Activated T-helper 17 cell treated with anti-CD3 and anti-CD28 coated beads, Interleukin-2, amount 50 U/mL, for 72 hours (primary cell): Measurements from ENCODE around the gene SLX4IP. TPM values are rescaled to one million over a fixed set of nuclear protein-coding genes. Genes with fewer than 3 reads are reported as not detected.
"Not testable (repeated sequence)": the region's sequence is repeated elsewhere in the genome, so short reads cannot be mapped to it uniquely, and the experiment has no call there.

Experiments used
- ATAC-seq: fragments of 150-1000 bp; cut with Tn5 transposase; replicated peaks from 2 replicates; pipeline ENCODE4 v1.10.0; 2021; ENCODE audit warnings: mild to moderate bottlenecking, moderate library complexity
- H3K27ac Mint-ChIP-seq: one replicate; pipeline ENCODE4 v1.8.0; 2022; ENCODE audit warnings: mixed read lengths
- H3K27me3 Mint-ChIP-seq: one replicate; pipeline ENCODE4 v1.8.0; 2022; ENCODE audit warnings: mixed read lengths
- H3K36me3 Mint-ChIP-seq: one replicate; pipeline ENCODE4 v1.8.0; 2022; ENCODE audit warnings: low read depth, mild to moderate bottlenecking, mixed read lengths
- H3K4me1 Mint-ChIP-seq: one replicate; pipeline ENCODE4 v1.8.0; 2022; ENCODE audit warnings: mixed read lengths
- H3K4me3 Mint-ChIP-seq: one replicate; pipeline ENCODE4 v1.8.0; 2022; ENCODE audit warnings: mild to moderate bottlenecking, mixed read lengths
- H3K9me3 Mint-ChIP-seq: one replicate; pipeline ENCODE4 v1.8.0; 2022; ENCODE audit warnings: mixed read lengths
- total RNA-seq, 2 donors: library from RNA; stranded (reverse); gene quantifications; one replicate each; pipeline ENCODE4 v1.2.3, GENCODE V29; 2022

The SLX4IP gene
- 1 to 10 TPM; 3.9 to 4.0 TPM for total RNA-seq

DNA sequence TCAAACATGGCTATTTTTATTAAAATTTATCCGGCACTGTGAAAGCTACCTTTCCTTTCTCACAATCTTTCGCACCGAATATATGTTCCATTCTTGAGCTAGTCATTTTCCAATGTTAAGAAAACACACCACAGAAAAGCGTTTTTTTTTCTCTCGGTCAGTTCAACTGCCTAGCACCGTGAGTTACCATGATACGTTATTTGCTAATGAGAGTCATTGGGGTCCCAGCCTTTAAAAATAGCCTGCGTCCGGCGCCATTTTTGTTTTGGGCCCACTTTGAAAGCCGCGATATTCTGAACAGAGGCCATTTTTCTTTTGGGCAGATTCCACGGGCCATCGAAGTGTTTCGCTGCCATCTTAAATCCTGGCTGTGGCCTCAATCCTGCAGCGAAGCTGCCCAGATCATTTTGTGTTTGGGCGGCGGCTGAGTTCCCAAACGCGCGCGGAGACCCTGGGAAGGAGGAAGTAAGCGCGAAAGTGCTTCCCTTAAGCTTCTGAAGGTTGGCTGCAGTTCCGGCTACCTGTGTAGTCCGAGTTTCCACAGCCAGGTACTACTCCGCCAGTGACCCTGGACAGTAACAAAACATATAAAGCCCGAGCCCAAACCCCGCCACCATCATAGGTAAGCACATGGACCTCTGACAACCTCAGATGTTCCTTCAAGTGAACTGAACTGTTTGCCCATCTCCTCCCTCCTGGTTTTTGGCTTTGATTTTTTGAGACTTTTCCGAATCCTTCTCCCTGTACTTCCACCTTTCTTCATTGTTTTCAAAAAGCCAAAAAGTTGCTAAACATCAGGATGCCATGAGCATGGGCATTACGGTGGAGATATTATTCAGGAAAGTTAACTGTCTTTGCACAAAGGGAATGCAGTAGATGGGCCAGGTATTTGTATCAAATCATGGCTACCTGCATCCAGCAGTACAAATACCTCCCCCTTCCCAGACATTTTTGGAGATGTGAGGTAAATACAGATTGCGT lies at the start of gene SLX4IP:
SLX4IP (plus strand) TSS at position 474 of the 981 bp plus-strand sequence. CDS start 22,900 bp downstream, outside the sequence.
- H3K27ac Mint-ChIP-seq = peak within 1 kb of the TSS; percentile 93
- no peaks in the 10 kb centered on the region for H3K36me3 Mint-ChIP-seq
- no peaks in the 10 kb centered on the region for H3K9me3 Mint-ChIP-seq
- ATAC-seq = peak; percentile 65
- no peaks in the 10 kb centered on the region for H3K27me3 Mint-ChIP-seq
- peaks cover 31% of the 10 kb centered on the region for H3K4me1 Mint-ChIP-seq
- peak within 1 kb of the TSS; percentile 89 for H3K4me3 Mint-ChIP-seq

DNA sequence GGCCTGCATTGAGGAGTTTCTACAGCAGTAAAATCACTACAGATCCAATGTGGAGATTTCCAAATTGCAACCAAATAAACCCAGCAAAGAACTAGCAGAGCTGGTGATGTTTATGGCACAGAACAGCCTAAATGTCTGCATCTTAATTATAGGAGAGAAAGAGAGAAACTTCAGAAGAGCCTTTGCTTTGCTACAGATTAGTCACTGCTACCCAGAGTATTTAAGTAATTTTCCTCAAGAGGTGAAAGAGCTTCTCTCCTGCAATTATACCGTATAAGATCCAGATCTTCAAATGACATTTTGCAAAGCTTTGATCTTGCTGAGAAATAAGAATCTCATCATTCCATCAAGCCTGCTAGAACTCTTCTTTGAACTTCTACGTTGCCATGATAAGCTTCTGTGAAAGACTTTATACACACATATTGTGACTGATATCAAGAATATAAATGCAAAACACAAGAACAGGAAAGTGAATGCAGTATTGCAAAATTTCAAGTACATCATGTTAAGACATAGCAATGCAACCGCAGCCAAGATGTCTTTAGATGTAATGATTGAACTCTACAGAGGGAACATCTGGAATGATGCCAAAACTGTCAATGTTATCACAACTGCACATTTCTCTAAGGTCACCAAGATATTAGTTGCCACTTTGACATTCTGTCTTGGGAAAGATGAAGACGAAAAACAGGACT lies 49.1 kb upstream of the SLX4IP start:
- peaks cover 4% of the 10 kb centered on the region for H3K27me3 Mint-ChIP-seq
- H3K27ac Mint-ChIP-seq = no peak overlapping the region
- no peaks in the 10 kb centered on the region for H3K4me1 Mint-ChIP-seq
- H3K4me3 Mint-ChIP-seq = no peak overlapping the region
- no peak for ATAC-seq
- H3K9me3 Mint-ChIP-seq = no peaks in the 10 kb centered on the region
- no peaks in the 10 kb centered on the region for H3K36me3 Mint-ChIP-seq

DNA sequence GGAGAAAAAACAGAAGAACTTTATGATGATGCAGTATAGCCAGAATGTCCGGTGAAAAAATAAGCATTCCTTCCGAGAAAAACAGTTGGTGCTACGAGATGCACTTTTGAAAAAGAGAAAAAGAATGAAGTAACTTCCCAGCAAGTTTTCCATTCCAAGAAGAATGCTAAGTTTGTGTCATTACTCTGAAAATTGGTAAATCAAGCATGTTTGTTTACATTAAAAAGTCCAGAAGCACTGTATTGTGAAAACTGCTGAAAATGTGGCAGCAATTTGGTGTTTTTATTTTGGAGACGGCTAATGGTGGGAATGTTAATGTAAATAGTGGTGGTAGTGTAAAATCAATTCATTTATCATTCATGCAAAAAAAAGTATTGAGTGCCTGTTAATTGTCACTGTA lies 47.4 kb upstream of the SLX4IP start:
- no peak overlapping the region for H3K4me3 Mint-ChIP-seq
- ATAC-seq = no peak
- peaks cover 4% of the 10 kb centered on the region for H3K27me3 Mint-ChIP-seq
- no peaks in the 10 kb centered on the region for H3K9me3 Mint-ChIP-seq
- no peaks in the 10 kb centered on the region for H3K36me3 Mint-ChIP-seq
- H3K27ac Mint-ChIP-seq = no peak overlapping the region
- no peaks in the 10 kb centered on the region for H3K4me1 Mint-ChIP-seq

DNA sequence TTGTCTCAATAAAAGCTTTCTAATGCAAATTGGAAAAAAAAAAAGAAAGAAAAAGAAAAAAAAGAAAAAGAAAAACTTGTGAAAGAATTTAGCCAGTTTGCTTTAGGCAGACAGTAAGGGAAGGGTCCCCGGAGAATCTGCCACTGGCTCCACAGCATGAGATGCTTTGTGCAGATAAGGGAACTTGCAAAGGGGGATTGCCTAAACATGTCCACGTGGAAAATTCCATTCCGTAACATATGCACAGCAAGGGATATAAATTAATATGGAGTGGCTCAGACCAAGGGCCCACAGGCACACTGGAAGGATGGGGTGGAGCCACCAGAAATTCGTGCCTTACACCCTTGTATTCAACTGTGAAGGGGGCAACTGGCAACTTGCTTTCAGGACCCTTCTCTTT lies 46.5 kb upstream of the SLX4IP start:
- Mint-ChIP-seq H3K27ac (no peak overlapping the region), H3K9me3 (no peaks in the 10 kb centered on the region), H3K27me3 (peaks cover 4% of the 10 kb centered on the region), H3K4me3 (no peak overlapping the region), H3K4me1 (no peaks in the 10 kb centered on the region), H3K36me3 (no peaks in the 10 kb centered on the region)
- ATAC-seq = no peak

DNA sequence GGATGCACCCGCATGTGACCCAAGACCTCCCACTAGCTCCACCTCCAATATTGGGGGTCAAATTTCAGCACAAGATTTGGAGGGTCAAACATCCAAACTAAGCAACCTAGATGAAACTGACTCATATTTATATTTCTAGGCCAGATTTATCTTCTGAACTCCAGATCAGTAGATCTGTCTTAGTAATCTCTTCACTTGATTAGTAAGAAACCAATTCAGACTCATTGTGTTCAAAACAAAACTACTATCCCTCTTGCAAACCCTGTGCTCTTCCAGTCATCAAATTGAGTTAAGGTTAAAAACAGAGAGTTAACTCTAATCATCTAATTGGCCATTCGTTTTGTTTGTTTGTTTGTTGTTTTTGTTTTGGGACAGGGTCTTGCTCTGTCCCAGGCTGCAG lies 44.4 kb upstream of the SLX4IP start:
- no peak for ATAC-seq
- no peaks in the 10 kb centered on the region for H3K4me1 Mint-ChIP-seq
- H3K4me3 Mint-ChIP-seq = no peak overlapping the region
- no peaks in the 10 kb centered on the region for H3K9me3 Mint-ChIP-seq
- no peaks in the 10 kb centered on the region for H3K36me3 Mint-ChIP-seq
- H3K27ac Mint-ChIP-seq = no peak overlapping the region
- H3K27me3 Mint-ChIP-seq = peaks cover 4% of the 10 kb centered on the region

DNA sequence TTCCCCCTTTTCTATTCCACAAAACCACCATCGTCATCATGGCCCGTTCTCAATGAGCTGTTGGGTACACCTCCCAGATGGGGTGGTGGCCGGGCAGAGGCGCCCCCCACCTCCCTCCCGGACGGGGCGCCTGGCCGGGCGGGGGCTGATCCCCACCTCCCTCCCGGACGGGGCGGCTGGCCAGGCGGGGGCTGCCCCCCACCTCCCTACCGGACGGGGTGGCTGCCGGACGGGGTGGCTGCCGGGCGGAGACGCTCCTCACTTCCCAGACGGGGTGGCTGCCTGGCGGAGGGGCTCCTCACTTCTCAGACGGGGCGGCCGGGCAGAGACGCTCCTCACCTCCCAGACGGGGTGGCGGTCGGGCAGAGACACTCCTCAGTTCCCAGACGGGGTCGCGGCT lies 40.4 kb upstream of the SLX4IP start:
- not testable (repeated sequence) for H3K4me1 Mint-ChIP-seq

DNA sequence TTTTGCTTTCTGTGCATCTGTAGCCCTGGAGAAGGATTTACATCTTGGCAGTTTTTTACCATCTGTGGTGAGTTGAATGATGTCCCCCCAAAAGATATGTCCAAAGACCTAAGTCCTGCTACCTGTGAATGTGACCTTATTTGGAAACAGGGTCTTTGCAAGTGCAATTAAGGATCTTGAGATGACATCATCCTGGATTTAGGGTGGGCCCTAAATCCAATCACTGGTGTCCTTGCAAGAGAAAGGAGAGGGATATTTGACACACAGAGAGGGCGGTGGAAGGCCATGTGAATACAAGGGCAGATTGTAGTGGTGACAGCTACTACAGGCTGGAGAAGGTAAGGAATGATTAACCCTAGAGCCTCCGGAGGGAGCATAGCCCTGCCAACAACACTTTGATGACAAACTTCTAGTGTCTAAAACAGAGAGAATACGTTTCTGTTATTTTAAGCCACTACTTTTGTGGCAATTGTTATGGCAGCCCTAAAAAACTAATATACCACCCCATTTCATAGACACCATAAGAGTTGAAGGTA lies 36.2 kb upstream of the SLX4IP start:
- Mint-ChIP-seq H3K27ac (no peak overlapping the region), H3K36me3 (no peaks in the 10 kb centered on the region), H3K27me3 (no peaks in the 10 kb centered on the region), H3K9me3 (no peaks in the 10 kb centered on the region), H3K4me1 (no peaks in the 10 kb centered on the region), H3K4me3 (no peak overlapping the region)
- ATAC-seq = no peak

More for the DNA sequence above, 40.4 kb upstream of the SLX4IP start:
- H3K27ac Mint-ChIP-seq, ATAC-seq, H3K4me3 Mint-ChIP-seq, H3K9me3 Mint-ChIP-seq, H3K36me3 Mint-ChIP-seq, H3K27me3 Mint-ChIP-seq: not testable (repeated sequence)

DNA sequence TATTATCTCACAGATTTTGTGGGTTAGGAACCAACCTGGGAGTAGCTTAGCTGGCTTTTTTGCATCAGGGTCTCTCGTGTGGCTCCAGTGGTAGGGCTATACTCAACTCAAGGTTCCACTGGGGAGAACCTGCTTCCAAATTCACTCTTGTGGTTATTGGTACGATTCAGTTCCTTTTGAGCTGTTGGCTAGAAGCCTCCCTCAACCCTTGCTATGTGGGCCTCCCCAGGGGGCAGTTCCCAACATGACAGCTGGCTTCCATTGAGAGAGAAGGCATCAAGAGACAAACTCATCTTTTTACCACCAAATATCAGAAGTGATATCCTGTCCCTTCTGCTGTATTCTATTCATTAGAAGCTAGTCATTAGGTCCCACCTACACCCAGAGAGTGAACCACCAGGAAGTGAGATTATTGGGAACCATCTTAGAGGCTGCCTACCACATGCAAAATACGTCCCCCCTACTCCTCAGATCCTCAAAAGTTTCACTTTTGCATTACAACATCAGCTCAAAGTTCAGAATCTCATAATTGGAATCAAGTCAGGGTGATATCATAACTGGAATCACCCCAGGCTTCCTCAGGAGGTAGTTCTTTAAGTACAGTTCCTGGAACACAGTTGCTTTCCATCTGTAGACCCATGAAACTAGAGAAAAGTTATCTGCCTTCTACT lies 32.0 kb upstream of the SLX4IP start:
- Mint-ChIP-seq H3K27me3 (no peaks in the 10 kb centered on the region), H3K36me3 (peaks cover 25% of the 10 kb centered on the region), H3K4me1 (no peaks in the 10 kb centered on the region), H3K4me3 (no peak overlapping the region), H3K9me3 (no peaks in the 10 kb centered on the region), H3K27ac (no peak overlapping the region)
- ATAC-seq = no peak

DNA sequence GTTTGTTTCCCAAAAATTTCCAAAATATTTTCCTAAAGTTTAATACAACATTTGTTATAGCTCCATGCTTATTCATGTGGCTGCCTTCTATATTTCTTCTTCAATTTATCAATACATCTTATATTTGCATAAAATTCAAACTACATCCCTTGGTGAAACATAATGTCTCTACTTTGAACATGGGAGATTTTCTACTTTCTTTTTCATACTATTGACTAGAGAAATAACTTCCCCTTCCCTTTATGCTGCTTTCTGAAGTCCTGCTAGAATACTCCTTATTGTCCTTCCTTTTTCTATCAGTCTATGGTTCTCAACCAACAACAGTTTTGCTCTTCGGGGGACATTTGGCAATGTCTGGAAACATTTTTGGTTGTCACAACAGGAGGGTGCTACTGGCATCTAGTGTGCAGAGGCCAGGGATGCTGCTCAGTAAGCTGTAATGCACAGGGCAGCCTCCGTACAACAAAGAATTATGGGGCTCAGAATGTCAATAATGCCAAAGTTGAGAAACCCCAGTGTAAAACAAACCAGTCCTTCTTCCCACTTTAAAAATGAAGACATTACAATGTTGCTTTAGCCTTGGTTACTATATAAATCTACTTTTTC lies 31.0 kb upstream of the SLX4IP start:
- Mint-ChIP-seq H3K36me3 (peaks cover 25% of the 10 kb centered on the region), H3K27me3 (no peaks in the 10 kb centered on the region), H3K4me1 (no peaks in the 10 kb centered on the region), H3K27ac (no peak overlapping the region), H3K9me3 (no peaks in the 10 kb centered on the region), H3K4me3 (no peak overlapping the region)
- no peak for ATAC-seq

DNA sequence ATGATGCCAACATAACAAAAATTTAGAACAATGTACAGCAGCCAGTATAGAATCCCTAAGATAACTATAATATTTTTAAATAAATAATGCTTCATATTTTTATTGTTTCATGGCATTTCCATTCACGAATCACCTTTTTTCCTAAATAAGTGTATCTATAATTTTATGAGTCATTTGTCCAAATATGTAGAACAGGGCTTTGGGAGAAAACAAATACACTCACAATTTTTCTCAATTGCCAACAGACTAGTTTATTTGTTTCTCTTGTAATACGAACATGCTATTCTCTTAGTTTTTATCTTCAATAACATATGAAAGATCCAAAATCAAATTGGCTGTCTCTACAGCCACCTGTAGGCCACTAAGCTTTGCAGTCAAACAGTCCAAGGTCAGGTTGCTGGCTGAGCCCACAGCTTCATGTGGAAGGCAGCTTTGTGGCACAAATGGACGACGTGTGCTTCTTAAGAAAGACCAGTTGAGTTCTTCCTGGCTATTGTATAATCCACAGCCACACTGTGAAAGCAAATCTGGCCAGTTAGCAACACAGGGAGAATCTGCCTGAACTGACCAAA lies 30.1 kb upstream of the SLX4IP start:
- H3K4me1 Mint-ChIP-seq = no peaks in the 10 kb centered on the region
- H3K27me3 Mint-ChIP-seq = no peaks in the 10 kb centered on the region
- H3K36me3 Mint-ChIP-seq = peaks cover 25% of the 10 kb centered on the region
- H3K4me3 Mint-ChIP-seq = no peak overlapping the region
- no peak for ATAC-seq
- H3K9me3 Mint-ChIP-seq = no peaks in the 10 kb centered on the region
- no peak overlapping the region for H3K27ac Mint-ChIP-seq

DNA sequence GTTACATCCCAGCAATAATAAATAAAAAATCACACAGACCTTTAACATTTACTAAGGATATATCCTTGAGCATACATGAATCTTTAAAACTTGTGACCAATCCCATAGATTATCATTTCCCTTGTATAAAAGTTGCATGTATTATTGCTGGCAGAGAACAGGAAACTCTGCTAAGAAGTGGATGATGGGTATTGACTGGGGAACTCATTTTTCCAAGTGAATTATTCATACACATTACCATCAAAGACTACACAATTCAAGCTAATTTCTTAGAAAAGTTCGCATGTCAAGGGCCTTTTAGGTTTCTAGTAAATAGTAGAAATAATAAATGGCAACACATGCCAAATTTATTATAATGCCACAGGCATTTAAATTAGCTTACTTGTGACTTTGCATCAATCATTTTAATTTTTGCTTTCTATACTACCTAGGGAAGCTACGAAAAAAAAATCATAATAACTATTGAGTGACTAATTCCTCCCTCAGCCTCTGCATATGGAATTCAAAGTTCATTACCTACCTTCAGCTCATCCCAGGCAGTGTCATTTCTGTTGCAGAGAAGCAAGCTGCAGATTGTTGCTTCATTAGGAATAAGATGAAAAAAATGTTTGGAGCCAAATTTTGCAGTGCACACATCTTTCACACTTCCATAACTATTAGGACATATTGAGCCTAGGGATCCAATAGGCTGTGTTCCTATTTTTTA lies 26.8 kb upstream of the SLX4IP start:
- Mint-ChIP-seq H3K27ac (no peak overlapping the region), H3K27me3 (no peaks in the 10 kb centered on the region), H3K4me1 (no peaks in the 10 kb centered on the region), H3K9me3 (no peaks in the 10 kb centered on the region), H3K4me3 (no peak overlapping the region), H3K36me3 (peaks cover 40% of the 10 kb centered on the region)
- ATAC-seq = no peak

DNA sequence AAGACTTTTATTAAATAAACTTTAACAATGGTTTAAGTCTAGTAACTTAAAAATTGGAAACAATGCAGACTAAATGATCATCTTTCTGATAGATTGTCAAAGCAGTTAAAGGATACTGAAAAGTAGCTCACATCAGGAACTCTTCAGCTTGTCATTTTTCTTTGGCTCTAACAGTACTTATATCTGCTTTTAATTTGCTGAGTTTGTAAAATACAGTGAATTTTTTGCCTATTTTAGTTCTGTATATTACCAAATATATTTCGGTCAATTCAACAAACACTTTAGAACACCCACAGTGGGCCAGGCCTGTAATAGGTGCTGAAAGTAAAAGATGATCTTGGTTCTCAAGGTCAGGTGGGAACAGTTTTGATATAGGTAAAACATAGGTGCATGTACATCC lies 23.4 kb upstream of the SLX4IP start:
- H3K36me3 Mint-ChIP-seq = peaks cover 49% of the 10 kb centered on the region
- H3K27ac Mint-ChIP-seq = no peak overlapping the region
- H3K4me3 Mint-ChIP-seq = no peak overlapping the region
- no peaks in the 10 kb centered on the region for H3K4me1 Mint-ChIP-seq
- no peaks in the 10 kb centered on the region for H3K9me3 Mint-ChIP-seq
- no peak for ATAC-seq
- no peaks in the 10 kb centered on the region for H3K27me3 Mint-ChIP-seq

DNA sequence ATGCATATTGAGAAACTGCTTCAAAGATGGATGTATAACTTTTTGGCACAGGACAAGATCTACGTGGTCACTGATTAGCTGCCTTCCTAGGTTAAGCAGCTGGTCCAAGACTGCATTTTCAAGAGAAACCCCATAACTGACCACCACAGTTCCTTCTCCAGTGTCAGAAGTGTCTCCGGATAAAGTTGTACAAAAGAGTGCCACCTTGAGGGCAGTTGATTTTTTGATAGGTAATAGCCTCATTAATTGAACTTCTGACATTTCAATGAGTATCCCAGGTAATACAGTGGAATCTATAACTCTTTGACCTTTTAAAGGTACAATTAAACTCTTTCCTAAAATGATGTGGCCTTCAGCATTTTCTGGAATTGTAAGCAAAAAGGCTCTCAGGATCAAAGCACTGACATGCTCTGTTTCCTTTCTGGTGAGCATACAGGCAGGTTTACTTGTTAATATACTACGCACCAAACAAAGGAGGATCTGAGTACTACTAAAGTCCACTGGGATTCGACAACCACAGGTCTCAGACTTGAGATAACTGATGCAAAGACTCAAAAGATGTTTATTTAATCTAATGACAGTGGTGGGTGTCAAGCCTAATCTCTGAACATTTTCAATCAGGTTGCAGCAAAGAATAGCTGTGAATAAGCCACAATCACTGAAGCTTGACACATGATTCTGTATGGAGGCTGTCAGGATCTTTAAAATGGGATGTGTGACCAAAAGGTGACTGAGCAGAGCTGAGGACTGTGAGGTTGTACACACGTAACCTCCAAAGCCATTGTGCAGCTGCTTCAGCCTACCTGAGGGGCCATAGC lies 22.3 kb upstream of the SLX4IP start:
- Mint-ChIP-seq H3K9me3 (no peaks in the 10 kb centered on the region), H3K4me1 (peaks cover 4% of the 10 kb centered on the region), H3K27ac (no peak overlapping the region), H3K27me3 (no peaks in the 10 kb centered on the region), H3K4me3 (no peak overlapping the region), H3K36me3 (peaks cover 51% of the 10 kb centered on the region)
- ATAC-seq = no peak
